Duodenal mucosa (tissue), 2 donors: ENCODE measurements around the gene MAML2.

ENCODE experiments used
- H3K27ac ChIP-seq: one replicate; pipeline ENCODE4 v1.7.0; 2013; ENCODE audit warnings: low read depth, low read length
- H3K27me3 ChIP-seq, 2 donors: one replicate each; pipeline ENCODE4 v1.7.0; 2013; ENCODE audit warnings: low read length in 2 of 2, control low read depth in 1 of 2; ENCODE audit not compliant: insufficient read depth in 2 of 2, control insufficient read depth in 1 of 2
- H3K36me3 ChIP-seq, 2 donors: one replicate each; pipeline ENCODE4 v1.7.0; 2013; ENCODE audit warnings: low read length in 2 of 2, control low read depth in 1 of 2; ENCODE audit not compliant: insufficient read depth in 2 of 2, control insufficient read depth in 1 of 2
- H3K4me1 ChIP-seq, 2 donors: one replicate each; pipeline ENCODE4 v1.7.0; 2013; ENCODE audit warnings: low read length in 2 of 2, control low read depth in 1 of 2; ENCODE audit not compliant: insufficient read depth in 2 of 2, control insufficient read depth in 1 of 2
- H3K4me3 ChIP-seq, 2 donors: one replicate each; pipeline ENCODE4 v1.7.0; 2013; ENCODE audit warnings: low read length in 2 of 2, low read depth in 1 of 2
- H3K9ac ChIP-seq, 2 donors: one replicate each; pipeline ENCODE4 v1.7.0; 2013; ENCODE audit warnings: low read length in 2 of 2, low read depth in 1 of 2
- H3K9me3 ChIP-seq, 2 donors: one replicate each; pipeline ENCODE4 v1.7.0; 2013; ENCODE audit warnings: low read length in 2 of 2, control low read depth in 1 of 2; ENCODE audit not compliant: control insufficient read depth in 1 of 2

The MAML2 gene

DNA sequence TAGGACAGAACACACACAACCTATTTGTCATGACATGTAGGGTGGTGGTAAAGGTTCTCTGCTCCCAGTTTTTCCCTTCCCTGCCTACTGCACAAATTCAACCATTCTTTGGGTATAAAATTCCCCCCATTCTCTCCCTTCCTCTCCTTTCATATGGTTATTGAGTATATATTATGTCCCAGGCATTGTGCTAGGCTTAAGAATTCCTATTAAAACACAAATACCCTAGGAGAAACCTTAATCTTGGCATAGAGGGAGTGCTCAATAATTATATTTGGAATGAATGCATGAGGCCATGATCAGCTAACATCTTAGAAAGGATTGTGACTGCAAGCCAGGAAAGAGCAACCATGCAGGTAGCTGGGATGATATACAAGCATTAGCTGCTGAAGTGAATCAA is 298.7 kb downstream of the MAML2 start:
- Histone ChIP-seq H3K4me1 (peaks cover 0 to 8% of the 10 kb centered on the region in 2 donors), H3K4me3 (no peak overlapping the region), H3K36me3 (no peaks in the 10 kb centered on the region), H3K27me3 (no peaks in the 10 kb centered on the region), H3K9ac (no peak overlapping the region), H3K9me3 (no peaks in the 10 kb centered on the region), H3K27ac (no peak overlapping the region)

DNA sequence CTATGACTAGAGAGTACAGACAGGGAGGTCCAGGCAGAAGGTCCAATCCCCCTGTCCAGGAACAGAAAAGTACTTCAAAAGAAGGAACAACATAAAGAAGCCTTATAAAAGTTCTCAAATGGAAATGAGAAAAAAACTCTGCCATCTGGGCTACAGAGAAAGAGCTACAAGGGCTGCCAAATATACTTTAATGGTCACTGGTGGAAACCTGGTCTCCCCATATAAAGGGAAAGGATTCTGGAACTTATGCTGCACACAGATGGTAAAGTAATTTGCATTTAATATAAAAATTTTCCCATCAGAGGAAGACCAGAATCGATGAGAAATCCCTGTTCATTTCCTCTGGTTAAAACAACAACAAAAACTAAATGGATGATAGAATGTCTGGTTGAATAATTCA is 299.7 kb downstream of the MAML2 start:
- Histone ChIP-seq H3K4me1 (peaks cover 0 to 8% of the 10 kb centered on the region in 2 donors), H3K27ac (no peak overlapping the region), H3K4me3 (no peak overlapping the region), H3K9ac (no peak overlapping the region), H3K27me3 (no peaks in the 10 kb centered on the region), H3K36me3 (no peaks in the 10 kb centered on the region), H3K9me3 (no peaks in the 10 kb centered on the region)

DNA sequence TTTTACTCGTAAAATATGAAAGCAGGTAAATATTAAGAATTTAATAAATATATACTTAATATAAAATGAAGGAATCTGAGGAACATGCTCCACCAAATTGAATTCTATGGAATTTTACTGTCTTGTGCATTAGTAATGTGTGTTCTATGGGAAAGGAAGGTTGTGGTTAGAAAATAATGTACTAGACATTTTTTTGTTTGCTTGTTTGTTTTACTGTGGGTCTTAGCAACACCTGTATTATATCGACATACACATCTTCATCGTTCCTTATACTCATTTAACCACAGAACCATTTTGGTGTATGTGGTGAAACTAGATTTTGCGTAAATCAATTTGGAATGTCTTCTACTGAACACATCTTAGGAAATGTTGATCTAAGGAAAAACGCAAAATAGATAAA is 304.9 kb downstream of the MAML2 start:
- H3K4me1 ChIP-seq, result peaks cover 6 to 28% of the 10 kb centered on the region in 2 donors
- no peak overlapping the region for H3K27ac ChIP-seq
- H3K36me3 ChIP-seq, result no peaks in the 10 kb centered on the region
- H3K27me3 ChIP-seq, result no peaks in the 10 kb centered on the region
- H3K9me3 ChIP-seq, result no peaks in the 10 kb centered on the region
- H3K9ac ChIP-seq, result no peak overlapping the region
- no peak overlapping the region for H3K4me3 ChIP-seq

DNA sequence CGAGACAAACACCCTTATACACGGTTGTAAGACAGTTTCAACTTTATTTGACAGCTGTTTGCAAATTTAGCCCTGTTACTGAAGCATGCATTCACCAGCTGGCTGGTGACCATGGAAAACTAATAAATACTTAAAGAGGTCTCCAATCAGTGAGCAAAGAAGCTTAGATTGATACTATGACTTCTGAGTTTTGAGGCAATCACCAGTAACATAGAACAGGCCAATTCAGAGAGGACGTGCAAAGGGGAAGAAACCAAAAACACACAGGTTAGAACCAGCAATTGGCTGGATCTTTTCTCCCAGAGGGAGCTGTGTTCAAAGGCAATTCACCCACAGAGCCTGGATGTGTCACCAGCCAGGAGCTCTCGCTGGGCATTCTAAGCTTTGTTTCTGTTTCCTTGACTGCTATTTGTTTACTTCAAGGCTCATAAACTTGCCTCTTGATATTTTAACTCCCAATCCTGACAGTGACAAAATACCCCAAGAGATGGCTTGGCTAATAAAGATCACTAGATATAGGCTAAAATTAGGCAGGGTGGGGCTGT is 305.5 kb downstream of the MAML2 start:
- Histone ChIP-seq H3K36me3 (no peaks in the 10 kb centered on the region), H3K9ac (no peak overlapping the region), H3K4me1 (peaks cover 6 to 30% of the 10 kb centered on the region in 2 donors), H3K27ac (no peak overlapping the region), H3K27me3 (no peaks in the 10 kb centered on the region), H3K4me3 (no peak overlapping the region), H3K9me3 (no peaks in the 10 kb centered on the region)

DNA sequence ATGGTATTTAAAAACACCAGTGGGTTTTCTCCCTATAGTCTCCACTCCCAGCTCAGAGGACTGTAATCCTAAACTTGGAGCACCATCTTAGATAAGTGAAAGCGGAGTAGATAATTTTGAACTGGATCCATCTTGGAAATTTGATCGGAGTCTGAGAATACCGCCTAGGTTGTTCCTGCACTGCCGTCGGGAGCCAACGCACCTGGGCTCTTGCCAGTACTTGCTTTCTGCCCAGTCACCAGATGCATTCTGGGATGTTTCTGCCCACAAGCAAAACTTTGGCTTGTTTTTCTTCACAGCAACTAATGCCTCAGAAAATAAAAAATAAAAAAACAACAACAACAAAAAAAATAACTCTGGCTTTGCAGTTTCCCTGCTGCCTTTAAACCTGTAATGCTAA is 306.1 kb downstream of the MAML2 start:
- peaks cover 6 to 30% of the 10 kb centered on the region in 2 donors for H3K4me1 ChIP-seq
- H3K36me3 ChIP-seq, result no peaks in the 10 kb centered on the region
- no peaks in the 10 kb centered on the region for H3K9me3 ChIP-seq
- no peaks in the 10 kb centered on the region for H3K27me3 ChIP-seq
- H3K9ac ChIP-seq, result no peak overlapping the region
- H3K4me3 ChIP-seq, result no peak overlapping the region
- no peak overlapping the region for H3K27ac ChIP-seq

DNA sequence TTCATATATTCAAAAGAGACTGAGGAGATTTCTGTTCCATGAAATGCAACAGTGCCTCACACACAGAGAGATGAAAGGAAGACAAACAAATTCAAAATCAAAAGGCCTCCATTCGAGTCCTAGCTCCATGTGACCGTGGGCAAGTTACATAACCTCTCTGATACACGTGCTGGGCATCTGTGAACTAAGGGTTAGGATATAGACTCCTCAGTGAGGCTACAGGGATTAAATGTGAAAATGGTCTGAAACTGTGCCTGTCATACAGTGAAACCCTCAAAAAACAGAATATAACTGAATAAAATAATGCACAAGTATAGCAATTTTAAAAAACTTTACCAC is 307.3 kb downstream of the MAML2 start:
- no peak overlapping the region for H3K9ac ChIP-seq
- no peak overlapping the region for H3K4me3 ChIP-seq
- no peaks in the 10 kb centered on the region for H3K9me3 ChIP-seq
- no peak overlapping the region for H3K27ac ChIP-seq
- H3K4me1 ChIP-seq, result peaks cover 6 to 30% of the 10 kb centered on the region in 2 donors
- H3K27me3 ChIP-seq, result no peaks in the 10 kb centered on the region
- no peaks in the 10 kb centered on the region for H3K36me3 ChIP-seq

DNA sequence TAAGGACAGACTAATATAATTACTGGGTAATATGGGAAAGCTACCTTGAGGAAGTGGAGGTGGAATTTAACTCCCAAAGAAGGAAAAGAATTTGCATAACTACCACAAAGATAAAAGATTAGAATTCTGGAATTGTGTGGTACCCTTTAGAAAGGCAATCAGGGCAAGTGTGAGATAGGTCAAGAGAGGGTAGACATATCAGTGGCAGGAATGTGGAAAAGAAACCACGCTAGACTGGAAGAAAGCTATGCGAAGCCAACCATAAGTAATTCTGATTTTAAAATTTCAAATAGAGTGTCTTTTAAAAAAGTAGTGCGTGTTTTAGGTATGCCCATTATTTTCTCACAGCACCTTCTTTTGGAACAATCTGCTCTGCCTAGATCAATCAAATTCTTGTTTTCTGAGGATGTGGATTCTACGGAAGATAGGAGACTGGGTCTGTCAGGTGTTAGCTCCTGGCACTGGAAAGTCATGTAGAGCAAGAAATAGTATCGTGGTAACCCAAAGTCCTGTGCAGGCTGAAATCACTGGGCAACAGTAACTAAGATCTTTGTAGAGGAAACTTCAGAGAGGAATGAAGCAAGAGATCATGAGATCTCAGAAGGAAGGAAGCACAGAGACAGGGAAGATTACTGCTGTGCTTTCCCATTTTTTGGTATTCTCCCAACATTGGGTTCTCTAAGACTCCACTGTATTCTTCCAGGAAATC is 307.8 kb downstream of the MAML2 start:
- H3K36me3 ChIP-seq, result no peaks in the 10 kb centered on the region
- no peak overlapping the region for H3K4me3 ChIP-seq
- peaks cover 6 to 30% of the 10 kb centered on the region in 2 donors for H3K4me1 ChIP-seq
- no peak overlapping the region for H3K9ac ChIP-seq
- H3K27ac ChIP-seq, result no peak overlapping the region
- no peaks in the 10 kb centered on the region for H3K9me3 ChIP-seq
- H3K27me3 ChIP-seq, result no peaks in the 10 kb centered on the region

DNA sequence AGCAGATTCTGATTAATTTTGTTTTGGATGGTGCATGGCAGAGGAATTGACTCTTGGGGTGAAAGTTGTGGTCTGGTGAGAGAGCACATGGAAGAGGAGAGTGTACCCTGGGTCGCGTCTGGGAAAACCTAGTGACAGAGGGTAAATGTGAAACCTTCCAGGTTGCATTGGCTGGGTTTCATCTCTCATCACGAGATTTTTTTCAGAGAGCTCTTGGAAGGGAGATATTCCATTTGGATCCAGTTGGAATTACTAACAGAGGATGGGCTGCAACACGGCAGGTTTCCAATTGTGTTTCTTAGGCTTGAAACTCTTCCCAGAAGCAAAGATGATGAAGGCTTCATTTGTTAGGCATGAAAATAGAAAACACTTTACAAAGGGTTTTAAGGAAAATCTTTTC is 309.4 kb downstream of the MAML2 start:
- H3K27me3 ChIP-seq, result no peaks in the 10 kb centered on the region
- H3K9ac ChIP-seq, result no peak overlapping the region
- no peaks in the 10 kb centered on the region for H3K9me3 ChIP-seq
- H3K4me1 ChIP-seq, result peaks cover 6 to 30% of the 10 kb centered on the region in 2 donors
- H3K27ac ChIP-seq, result no peak overlapping the region
- no peaks in the 10 kb centered on the region for H3K36me3 ChIP-seq
- no peak overlapping the region for H3K4me3 ChIP-seq

DNA sequence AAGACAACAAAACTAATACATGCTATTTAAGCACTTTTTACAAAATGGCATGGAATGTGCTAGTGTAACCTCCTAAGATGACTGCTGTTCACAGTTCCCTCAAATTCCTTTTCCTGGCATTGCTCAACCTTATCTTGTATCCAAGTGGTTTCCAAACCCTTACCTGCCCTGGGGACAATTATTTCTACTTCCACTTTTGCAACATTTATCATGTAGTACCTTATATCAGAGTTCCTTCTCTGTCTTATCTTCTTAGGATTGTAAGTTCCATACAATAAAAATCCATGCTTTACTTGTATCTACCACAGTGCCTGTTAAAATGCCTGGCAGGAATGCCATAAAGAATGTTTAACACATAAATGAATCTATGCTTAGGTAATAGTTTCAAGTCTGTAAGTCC is 309.9 kb downstream of the MAML2 start:
- Histone ChIP-seq H3K36me3 (no peaks in the 10 kb centered on the region), H3K4me1 (peaks cover 6 to 30% of the 10 kb centered on the region in 2 donors), H3K9me3 (no peaks in the 10 kb centered on the region), H3K27me3 (no peaks in the 10 kb centered on the region), H3K4me3 (no peak overlapping the region), H3K9ac (no peak overlapping the region), H3K27ac (no peak overlapping the region)

DNA sequence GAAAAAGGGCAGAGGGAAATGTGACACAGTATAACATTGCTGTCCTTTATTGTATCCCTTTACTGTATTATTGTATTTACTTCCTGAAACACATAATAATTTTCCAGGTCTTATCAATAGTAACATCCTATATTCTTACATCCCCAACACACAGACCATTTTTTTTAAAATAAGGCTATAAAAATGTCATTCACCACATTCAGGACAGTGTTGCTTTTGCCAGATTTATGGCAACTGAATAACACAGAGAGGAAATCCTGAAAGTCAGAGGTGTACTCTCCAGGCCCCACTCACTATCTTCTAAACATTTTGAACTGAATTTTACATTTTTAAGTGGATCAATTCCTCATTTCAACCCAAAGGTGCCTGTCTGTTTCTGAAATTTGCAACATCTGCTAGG is 314.2 kb downstream of the MAML2 start:
- H3K9ac ChIP-seq, result no peak overlapping the region
- H3K9me3 ChIP-seq, result no peaks in the 10 kb centered on the region
- H3K36me3 ChIP-seq, result no peaks in the 10 kb centered on the region
- H3K27ac ChIP-seq, result no peak overlapping the region
- peaks cover 0 to 9% of the 10 kb centered on the region in 2 donors for H3K4me1 ChIP-seq
- no peak overlapping the region for H3K4me3 ChIP-seq
- H3K27me3 ChIP-seq, result no peaks in the 10 kb centered on the region
